ENCODE measurements around the gene CDK19. TPM values are rescaled to one million over a fixed set of nuclear protein-coding genes. Genes with fewer than 3 reads are reported as not detected.

Gene CDK19
- total and polyA plus RNA-seq, 2 of the 13 experiments (the other 11 are each of a cell fraction or from before 2014, with no cell fraction given), result 13.4 to 27.0 TPM

DNA sequence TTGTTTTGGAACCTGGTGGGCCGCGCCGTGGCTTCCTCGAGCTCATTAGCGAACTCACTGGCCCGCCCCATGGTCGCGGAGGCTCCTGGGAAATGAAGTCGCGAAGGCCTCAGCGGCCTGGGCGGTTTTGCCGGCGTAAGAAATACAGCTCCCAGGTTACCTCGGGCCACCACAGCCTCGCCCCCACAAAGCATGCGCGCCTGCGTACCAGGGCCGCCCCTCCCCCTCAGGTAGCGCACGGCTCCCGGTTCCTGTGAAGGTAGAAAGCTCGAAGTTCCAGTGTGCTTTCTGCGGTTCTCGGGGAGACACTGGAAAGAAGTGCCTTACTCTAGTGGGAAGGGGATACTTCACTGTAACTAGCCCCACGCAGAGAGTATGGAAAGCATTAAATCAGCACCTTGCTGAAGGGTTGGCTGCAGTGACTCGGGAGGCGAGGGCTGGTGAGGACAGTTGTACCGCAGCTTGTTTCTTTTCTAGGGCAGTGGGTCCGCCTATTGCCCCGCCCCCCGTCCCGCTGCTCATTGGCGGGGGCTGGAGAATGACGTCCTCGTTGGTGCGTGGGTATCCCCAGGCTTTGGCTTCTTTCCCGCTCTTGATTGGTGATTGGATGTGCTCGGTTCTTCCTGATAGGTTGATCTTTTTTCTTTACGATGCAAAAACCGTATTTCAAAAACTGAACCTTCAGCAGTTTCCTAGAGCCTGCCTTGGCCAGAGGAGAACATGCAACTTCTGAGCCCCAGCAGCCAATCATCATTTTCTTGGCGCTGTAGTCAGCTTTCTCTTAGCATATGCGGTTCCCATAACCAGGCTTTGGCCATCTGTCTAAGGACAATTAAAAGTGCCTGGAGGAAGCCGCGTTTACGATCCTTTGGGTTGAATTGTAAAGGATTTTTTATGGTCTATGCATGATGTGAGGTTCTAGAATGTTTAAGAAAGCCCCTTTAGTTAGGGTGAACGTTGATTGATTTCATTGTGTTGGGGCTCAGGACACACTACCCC lies at the start of gene CDK19 (continued):
- TF ChIP-seq HMGA1 (CRISPR knock-in tag; conservative IDR thresholded peaks at IDR 0.05), result no peak
- no peak for TF ChIP-seq ZNF562 (CRISPR knock-in tag; IDR thresholded peaks at IDR 0.05; ENCODE audit: borderline replicate concordance)
- peak; percentile 83 for TF ChIP-seq MIER3 (CRISPR knock-in tag; IDR thresholded peaks at IDR 0.05; ENCODE audit: borderline replicate concordance)
- TF ChIP-seq NFE2L1 (CRISPR knock-in tag; IDR thresholded peaks at IDR 0.05; ENCODE audit: borderline replicate concordance), result no peak
- TF ChIP-seq, protein P1, sequence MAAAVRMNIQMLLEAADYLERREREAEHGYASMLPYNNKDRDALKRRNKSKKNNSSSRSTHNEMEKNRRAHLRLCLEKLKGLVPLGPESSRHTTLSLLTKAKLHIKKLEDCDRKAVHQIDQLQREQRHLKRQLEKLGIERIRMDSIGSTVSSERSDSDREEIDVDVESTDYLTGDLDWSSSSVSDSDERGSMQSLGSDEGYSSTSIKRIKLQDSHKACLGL (CRISPR knock-in tag; IDR thresholded peaks at IDR 0.05), result no peak
- TF ChIP-seq, protein P2, sequence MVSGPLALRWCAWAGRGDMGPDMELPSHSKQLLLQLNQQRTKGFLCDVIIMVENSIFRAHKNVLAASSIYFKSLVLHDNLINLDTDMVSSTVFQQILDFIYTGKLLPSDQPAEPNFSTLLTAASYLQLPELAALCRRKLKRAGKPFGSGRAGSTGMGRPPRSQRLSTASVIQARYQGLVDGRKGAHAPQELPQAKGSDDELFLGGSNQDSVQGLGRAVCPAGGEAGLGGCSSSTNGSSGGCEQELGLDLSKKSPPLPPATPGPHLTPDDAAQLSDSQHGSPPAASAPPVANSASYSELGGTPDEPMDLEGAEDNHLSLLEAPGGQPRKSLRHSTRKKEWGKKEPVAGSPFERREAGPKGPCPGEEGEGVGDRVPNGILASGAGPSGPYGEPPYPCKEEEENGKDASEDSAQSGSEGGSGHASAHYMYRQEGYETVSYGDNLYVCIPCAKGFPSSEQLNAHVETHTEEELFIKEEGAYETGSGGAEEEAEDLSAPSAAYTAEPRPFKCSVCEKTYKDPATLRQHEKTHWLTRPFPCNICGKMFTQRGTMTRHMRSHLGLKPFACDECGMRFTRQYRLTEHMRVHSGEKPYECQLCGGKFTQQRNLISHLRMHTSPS (CRISPR knock-in tag; IDR thresholded peaks at IDR 0.05; ENCODE audit: low read depth), result no peak
- peak; percentile 53 for TF ChIP-seq FOXA3 (CRISPR knock-in tag; IDR thresholded peaks at IDR 0.05)
- no peak for TF ChIP-seq PLRG1 (conservative IDR thresholded peaks at IDR 0.05)
- TF ChIP-seq, protein P3, sequence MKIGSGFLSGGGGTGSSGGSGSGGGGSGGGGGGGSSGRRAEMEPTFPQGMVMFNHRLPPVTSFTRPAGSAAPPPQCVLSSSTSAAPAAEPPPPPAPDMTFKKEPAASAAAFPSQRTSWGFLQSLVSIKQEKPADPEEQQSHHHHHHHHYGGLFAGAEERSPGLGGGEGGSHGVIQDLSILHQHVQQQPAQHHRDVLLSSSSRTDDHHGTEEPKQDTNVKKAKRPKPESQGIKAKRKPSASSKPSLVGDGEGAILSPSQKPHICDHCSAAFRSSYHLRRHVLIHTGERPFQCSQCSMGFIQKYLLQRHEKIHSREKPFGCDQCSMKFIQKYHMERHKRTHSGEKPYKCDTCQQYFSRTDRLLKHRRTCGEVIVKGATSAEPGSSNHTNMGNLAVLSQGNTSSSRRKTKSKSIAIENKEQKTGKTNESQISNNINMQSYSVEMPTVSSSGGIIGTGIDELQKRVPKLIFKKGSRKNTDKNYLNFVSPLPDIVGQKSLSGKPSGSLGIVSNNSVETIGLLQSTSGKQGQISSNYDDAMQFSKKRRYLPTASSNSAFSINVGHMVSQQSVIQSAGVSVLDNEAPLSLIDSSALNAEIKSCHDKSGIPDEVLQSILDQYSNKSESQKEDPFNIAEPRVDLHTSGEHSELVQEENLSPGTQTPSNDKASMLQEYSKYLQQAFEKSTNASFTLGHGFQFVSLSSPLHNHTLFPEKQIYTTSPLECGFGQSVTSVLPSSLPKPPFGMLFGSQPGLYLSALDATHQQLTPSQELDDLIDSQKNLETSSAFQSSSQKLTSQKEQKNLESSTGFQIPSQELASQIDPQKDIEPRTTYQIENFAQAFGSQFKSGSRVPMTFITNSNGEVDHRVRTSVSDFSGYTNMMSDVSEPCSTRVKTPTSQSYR (CRISPR knock-in tag; IDR thresholded peaks at IDR 0.05; ENCODE audit: borderline replicate concordance), result peak; percentile 99
- no peak for TF ChIP-seq ZNF891 (CRISPR knock-in tag; IDR thresholded peaks at IDR 0.05)
- no peak for TF ChIP-seq USF2 (IDR thresholded peaks at IDR 0.05; ENCODE audit: low read depth, low read length)
- TF ChIP-seq USF2 (CRISPR knock-in tag; IDR thresholded peaks at IDR 0.05; ENCODE audit: borderline replicate concordance), result no peak
- no peak for TF ChIP-seq SNAPC4 (CRISPR knock-in tag; IDR thresholded peaks at IDR 0.05)
- peak; percentile 97 for TF ChIP-seq ASH2L (IDR thresholded peaks at IDR 0.05; ENCODE audit: insufficient read length, low read depth, low read length)
- no peak for TF ChIP-seq ZNF670 (CRISPR knock-in tag; IDR thresholded peaks at IDR 0.05; ENCODE audit: borderline replicate concordance)

Data from HepG2 (cell line).